Measurements from ENCODE around the gene DTD2.

DNA sequence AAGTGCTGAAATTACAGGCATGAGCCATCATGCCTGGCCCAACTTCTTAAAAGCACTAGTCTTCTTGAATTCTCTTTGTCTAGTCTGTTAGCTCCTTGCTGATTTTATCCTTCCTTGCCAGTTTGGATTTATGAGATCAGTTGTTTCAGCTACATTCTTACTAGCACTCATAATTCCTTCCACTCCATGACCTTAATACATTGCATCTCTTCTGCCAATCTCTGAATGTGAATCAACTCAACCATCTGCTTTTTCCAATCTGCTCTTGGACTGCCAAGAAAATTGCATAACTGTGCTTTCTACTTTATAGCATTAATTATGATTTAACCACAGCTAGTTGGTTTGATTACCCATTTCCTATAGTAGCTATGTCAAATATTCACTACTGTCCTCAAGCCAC, 22.0 kb downstream of the DTD2 start:
- TF ChIP-seq TAF1 (conservative IDR thresholded peaks at IDR 0.05) (no peak), CTCF (IDR thresholded peaks at IDR 0.05; ENCODE audit: low read depth, low read length, missing input control) (no peak), NR2F2 (IDR thresholded peaks at IDR 0.05) (no peak), RAD21 (IDR thresholded peaks at IDR 0.05) (no peak), JUND (IDR thresholded peaks at IDR 0.05) (no peak)
- TF ChIP-seq, protein P1, sequence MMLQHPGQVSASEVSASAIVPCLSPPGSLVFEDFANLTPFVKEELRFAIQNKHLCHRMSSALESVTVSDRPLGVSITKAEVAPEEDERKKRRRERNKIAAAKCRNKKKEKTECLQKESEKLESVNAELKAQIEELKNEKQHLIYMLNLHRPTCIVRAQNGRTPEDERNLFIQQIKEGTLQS (IDR thresholded peaks at IDR 0.05) = no peak

Measured in liver (tissue), 3 donors.